HG03342 (cell line): ENCODE data around the gene BEX2.
"Not testable (repeated sequence)": the region's sequence is repeated elsewhere in the genome, so short reads cannot be mapped to it uniquely, and the experiment has no call there.

Experiments
- ATAC-seq: cut with Tn5 transposase; IDR thresholded peaks from one replicate; pipeline ENCODE4 v1.9.1; 2021; ENCODE audit warnings: mild to moderate bottlenecking, moderate library complexity; ENCODE audit not compliant: unreplicated experiment

The BEX2 gene

DNA sequence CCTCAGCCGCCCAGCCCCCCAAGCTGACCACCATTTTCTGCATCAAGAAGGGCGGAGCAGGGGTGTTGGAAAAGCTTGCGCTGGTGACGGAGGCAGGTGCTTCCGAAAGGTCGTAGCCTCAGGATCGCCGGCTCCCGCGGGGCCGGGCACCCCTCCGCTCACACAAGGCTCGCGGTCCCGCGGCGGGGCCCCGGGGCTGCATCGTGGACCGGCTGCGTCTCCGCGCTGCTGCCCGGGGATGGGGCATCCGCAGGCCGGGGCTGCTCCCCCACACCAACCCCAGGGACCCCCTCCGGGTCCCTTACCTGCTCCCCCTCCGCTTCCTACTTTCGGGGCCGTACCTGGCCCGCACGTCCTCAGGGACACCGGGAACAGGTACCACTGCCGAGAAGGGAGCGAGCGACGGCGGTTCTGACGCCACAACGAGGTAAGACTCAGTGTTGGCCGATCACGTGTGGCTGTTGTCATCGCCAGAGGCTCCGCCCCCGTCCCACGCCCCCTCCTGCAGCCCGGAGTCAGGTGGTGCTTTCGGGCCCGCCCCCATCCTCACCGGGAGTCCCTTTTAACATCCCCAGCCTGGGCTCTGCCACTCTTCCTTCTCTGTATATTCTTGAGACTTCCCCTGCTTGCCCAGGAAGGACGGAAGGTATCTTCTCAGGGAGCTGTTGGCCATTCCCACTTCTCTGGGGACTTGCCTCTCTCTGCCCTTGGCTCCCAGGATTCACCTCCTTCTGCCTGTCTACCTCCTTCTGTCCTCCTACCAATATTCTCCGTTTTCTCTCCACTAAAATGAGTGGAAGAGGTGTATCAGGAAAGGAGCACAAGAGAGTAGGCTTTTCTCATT is at the start of gene BEX2:
TSS of gene BEX2 (minus strand) at position 436 of the 844 bp plus-strand sequence. CDS start 1,014 bp downstream, outside the sequence.
- ATAC-seq, result peak; percentile 96

DNA sequence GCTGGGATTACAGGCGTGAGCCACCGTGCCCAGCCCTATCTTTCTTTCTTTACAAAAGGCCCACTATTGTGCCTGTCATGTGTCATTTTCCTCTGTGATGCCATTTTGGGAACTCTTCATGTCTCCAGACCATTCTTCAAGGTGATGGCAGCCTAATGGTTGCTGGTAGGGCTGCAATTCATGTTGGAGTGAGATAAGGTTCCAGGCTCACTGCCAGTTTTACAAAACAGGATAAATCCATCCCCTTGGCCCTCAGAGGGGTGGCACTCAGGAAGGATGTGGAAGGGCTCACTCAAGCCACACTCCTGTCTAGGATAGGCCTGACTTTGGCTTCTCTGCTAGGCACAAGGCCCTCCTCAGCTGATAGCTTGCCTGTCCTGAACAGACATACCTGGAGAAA is 49.3 kb upstream of the BEX2 start:
- ATAC-seq, result no peak

DNA sequence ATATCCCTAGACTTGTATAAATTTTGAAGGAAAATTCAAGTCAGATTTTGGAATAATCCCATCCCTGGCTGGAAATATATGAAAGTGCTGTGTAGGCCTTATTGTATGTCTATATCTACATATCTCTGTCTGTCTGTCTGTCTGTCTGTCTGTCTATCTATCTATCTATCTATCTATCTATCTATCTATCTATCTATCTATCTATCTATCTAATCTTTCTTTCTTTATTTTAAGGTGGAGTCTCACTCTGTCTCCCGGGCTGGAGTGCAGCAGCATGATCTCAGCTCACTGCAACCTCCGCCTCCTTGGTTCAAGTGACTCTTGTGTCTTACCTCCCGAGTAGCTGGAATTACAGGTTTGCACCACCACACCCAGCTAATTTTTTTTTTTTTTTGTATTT is 48.8 kb upstream of the BEX2 start:
- ATAC-seq, result not testable (repeated sequence)

DNA sequence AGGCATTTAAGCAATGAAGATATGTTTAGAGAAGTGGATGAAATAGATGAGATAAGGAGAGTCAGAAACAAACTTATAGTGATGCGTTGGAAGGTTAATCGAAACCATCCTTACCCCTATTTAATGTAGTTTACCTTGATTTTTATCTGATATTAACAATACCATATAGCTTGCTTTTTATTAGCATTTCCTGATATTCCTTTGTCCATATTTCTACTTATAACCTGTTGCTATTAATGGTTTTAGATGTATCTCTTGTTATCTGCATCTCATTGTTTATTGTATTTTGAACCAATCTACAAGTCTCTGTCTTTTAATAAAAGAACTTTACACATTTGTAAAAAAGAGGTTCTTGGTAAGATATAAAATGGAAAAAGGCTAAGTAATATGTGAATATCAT is 47.1 kb upstream of the BEX2 start:
- no peak for ATAC-seq

DNA sequence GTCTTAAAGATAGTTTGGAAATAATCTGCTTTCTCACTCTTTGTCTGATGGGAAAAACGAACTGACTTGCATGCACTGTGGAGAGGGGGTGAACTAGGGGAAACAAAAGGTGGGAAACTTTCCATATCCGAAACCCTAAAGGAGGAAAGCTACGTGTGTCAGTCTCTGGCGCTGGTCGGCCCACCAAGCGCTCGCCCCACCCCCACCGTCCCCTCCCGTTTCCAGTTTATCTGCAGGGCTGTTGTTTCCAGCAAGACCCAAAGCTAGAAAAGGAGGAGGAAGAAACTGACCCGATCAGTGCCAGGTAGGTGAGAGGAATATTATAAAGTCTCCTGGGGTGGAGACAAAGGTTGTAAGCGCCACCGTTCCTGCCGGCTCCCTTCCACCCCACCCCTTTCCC is 46.1 kb upstream of the BEX2 start:
- peak; percentile 19 for ATAC-seq

DNA sequence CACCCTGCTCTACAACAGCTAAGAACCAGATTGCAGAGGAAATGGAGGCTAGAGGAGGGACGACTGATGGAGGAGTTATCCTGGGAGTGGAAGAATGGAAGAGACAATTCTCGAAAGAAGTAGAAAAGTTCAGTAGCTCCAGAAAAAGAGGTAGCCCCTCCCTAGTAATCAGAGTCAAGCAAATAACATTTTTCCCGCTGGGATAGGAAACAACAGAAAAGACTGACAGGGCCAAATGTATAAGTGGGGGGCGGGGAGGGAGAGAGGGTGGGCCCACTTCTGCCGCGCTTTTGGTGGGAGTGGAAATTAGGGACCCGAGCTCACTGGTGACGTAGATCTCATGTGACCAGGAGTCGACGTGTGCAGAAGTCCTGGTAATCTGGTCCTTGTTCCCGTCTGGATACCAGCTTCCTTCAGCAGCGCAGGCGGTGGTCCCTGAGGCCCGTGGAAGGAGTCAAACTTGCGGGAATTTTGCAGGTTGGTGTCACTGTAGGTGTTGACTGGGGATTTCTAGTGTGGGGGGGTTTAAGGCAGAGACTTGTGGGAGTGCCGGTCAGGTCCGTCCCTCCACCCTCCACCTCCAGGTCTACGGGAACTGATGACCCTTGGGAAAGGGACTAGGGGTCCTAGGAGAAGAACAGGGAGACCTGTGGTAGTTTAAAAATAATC is 45.5 kb upstream of the BEX2 start, which contains the start of gene TCEAL9:
TSS of gene TCEAL9 (plus strand) at position 377 of the 669 bp plus-strand sequence. CDS start 1,179 bp downstream, outside the sequence.
- peak; percentile 60 for ATAC-seq

DNA sequence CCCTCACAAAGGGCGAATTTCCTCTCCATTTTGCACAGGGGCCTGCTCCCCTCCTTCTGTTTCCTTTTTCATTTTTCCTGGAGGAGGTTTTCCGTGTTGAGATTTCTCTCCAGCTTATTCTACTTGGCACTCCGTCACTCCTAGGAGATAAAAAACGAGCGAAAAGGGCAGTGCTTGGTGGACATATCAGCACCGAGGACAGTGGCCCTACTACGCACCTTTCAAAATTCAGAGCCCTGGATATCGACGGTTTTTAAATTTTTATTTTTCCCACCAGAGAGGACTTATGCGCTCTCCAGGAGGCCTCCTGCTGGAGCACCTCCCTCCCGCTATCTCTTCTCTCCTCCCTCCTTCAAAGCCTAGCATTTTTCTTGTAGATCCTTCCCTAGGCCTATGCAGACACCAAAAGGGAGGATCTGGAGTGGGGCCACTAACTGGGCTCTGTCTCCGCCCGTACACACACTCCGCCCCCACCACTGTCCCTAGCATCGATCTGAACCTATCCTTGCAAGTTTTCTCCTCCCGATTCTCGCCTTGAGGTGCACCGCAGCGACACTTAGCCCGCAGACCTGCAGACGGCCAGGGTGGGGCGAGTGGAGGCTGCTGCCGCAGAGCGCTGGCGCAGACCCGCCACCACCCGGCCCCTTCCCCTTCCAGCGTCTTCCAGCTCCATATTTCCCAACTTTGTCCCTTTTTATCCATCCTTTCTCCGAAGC is 37.0 kb upstream of the BEX2 start:
- ATAC-seq, result no peak

DNA sequence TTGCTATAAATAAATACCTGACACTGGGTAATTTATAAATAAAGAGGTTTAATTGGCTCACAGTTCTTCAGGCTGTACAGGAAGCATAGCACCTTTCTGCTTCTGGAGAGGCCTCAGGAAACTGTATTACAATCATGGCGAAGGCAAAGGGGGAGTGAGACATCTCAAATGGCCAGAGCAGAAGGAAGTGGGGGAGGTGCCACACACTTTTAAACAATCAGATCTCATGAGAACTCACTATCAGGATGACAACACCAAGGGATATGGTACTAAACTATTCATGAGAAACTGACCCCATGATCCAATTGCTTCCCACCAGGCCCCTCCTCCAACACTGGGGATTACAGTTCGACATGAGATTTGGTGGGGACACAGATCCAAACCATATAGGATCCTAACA is 33.8 kb upstream of the BEX2 start:
- ATAC-seq, result no peak

DNA sequence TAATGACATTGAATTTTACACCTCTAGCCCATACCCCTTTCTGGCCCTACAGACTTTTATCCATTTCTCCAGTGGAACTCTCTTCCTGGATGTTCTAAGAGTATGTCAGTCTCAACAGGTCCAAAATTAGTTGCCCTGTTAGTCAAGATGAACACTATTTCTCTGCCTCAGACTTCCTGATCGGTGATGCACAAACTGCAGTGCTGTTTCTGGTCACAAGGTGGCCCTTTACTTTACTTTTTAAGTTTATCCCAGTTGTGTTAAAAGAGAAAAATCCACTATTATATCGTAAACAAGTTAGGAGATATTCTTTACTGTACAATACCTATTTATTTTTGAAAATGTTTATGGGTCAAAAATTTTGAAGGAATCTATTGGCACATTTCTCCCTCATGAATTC is 32.3 kb upstream of the BEX2 start:
- no peak for ATAC-seq

DNA sequence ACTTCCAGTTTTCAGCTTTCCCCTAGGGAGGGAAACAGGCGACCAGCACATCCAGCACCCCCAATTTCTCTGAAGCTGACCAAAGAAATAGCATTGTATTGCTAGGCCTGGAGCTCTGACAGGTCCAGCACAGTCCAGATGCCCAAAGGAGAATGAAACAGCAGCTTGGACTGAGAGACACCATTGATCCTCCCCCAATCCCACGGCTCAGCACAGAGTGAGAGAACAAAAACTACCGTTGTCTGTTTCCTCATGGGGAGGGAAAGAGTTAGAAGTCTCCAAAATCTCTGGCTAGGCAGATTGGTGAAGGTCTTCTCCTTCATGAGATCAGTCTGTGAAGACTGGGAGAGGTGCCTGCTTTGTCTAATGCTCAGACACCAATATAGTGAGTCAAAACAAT is 27.9 kb upstream of the BEX2 start:
- ATAC-seq, result no peak

DNA sequence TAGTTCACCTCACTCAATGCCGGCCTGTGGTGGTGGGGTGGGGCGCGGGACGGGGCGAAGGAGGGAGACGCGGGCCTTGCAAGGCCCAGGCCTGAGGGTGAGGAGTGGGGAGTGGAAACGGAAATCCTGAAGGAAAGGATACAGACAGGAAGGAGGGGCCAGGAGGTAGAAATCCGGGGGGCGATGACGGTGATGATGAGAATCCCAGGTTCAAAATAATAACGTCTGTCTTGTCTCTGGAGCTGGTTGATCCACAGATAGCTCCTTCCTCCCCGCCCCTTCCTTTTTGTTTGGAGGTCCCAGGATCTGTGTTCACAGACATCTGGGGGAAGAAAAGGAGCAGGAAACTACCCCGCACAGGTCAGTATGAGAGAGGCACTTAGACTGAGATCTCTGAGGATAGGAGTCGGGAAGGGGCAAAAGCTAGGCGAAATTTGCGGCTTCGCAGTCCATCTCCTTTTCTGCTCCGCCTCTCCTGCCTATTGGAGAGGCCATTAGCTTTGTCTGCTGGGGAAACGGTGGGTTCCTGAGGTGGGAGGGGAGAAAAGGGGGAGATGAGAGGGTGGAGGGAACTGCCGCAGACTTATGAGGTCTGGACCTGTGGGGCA is 20.0 kb upstream of the BEX2 start:
- no peak for ATAC-seq

DNA sequence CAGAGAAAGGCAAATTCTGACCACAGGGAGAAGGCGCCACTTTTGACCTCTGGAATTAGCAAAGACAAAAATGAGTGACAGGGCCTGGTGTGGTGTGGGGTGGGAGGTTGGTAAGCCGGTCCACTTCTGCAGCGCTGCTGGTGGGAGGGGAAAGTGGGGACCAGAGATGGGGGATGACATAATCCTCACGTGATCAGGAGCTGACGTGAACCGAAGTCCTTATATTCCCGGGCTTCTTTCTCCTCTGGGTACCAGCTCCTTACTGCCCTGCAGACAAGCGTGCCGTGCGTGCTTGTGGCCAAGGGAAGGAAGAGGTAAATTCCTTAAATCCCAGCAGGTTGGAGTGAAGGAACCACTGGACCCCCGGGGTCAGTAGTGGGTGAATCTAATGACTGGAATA is 19.2 kb upstream of the BEX2 start, which contains the start of gene TCEAL7:
TSS of gene TCEAL7 (plus strand) at position 249 of the 400 bp plus-strand sequence. CDS start 1,165 bp downstream, outside the sequence.
- ATAC-seq, result no peak

DNA sequence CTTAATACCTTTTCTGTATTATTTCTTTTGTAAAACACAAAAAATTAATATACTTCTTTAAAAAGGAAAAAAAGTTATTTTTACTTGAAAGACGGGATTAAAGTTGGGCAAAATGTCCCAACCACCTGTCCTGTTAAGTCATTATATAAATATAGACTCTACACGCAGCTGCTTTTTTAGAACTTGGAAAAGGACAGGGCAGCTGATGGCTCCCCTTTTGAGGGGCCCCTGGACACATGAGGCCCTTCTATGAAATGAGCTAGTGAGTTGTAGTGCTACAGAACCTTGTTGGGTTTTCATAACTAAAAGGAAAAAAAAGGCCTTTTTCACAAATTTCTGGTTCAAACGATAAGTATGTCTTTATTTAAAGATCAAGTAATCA is 600 bp upstream of the BEX2 start:
- ATAC-seq, result no peak

DNA sequence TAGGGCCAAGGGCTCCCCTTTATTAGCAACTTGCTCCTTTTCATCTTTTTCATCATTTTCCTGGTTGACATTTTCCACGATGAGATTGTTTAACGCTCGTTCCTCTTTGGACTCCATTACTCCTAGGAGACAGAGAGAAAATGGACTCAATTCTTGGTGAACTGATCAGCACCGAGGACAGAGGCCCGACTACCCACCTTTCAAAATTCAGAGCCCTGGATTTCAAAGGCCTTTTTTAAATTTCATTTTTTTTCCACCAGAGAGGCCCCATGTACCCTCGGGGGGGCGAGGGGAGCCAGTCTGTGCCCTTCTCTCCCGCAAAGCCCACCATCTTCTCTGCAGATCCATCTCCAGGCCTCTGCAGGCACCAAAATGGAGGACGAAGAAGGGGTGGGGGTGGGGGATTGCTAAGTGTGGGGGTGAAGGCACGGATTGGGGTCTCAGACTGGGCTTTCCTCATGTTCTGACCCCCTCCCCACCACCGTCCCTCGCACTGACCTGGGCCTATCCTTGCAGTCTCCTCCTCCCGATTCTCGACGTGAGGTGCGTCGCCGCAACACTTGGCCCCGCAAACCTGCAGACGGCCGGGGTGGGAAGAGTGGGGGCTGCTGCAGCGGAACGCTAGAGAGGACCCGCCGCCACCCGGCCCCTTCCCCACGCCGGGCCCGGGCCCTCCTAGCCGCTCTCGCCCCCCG is 783 bp downstream of the BEX2 start:
- ATAC-seq, result peak; percentile 10

DNA sequence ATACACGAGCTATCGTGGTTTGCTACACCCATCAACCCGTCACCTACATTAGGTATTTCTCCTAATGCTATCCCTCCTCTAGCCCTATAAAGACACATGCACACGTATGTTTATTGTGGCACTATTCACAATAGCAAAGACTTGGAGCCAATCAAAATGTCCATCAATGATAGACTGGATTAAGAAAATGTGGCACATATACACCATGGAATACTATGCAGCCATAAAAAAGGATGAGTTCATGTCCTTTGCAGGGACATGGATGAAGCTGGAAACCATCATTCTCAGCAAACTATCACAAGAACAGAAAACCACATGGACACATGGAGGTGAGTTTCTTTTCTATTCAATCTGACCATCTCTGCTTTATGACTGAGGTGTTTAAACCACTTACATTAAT is 5.1 kb downstream of the BEX2 start:
- not testable (repeated sequence) for ATAC-seq

DNA sequence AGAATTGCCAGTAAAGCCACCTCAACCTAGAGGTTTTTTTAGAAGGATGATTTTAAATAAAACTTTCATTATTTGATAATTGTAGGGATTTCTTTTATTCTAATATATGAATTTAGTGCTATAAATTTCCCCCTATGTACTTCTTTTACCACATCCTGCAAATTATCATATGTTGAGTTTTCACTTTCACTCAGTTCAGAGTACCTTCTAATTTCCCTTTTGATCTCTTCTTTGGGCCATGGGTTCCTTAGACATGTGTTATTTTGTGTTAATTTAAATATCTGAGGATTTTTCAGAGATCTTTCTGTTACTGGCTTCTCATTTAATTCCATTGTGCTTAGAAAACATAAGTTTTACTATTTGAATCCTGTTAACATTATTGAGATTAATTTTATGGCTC is 6.1 kb downstream of the BEX2 start:
- ATAC-seq, result no peak

DNA sequence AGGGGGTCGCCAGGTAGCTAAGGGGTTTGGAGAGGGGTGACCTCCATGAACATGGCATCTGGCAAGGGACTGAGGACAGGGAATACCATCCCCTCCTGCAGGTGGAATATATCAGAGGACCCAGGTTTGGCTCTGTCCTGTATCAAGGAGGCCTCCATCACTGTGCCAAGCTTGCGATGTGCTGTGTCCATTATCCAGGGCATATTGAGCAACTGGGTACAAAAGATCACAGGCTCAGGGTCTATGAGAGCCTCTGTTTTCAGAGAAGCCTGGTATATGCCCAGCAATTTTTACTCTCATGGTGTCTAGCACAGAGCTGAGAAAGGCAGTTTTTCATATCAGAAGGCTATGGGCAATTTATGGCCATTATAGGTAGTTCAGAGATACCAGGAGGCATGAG is 17.7 kb downstream of the BEX2 start:
- ATAC-seq, result no peak

DNA sequence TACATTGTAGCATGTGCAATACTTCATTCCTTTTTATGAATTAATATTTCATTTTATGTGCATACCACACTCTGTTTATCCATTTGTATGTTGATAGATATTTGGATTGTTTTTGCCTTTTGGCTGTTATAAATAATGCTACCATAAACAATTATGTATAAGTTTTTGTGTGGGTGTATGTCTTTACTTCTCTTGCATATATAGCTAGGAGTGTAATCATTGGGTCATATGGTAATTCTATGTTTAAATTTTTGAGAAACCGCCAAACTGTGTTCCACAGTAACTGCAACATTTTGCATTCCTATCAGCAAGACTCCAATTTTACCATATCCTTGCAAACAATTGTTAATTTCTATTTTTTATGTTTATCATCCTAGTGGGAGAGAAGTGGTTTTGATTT is 31.2 kb downstream of the BEX2 start:
- no peak for ATAC-seq

DNA sequence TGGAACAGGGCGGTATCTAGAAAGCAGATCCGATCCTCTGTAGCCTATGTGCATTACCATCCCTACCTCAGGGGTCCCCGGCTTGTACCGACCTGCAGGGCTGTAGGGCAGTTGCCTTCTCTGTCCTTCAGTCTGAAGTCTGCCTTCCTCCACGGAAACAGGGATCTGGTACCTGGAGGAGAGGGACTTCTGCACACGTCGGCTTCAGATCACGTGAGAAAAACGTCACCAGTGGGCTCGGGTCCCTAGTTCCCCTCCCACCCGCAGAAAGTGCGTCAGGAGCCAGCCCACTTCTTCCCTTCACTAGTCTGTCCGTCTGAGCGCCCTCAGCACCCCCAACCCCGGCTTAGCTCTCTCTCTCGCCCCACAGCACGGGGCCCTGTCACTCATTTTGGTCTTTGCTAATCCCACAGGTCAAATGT is 34.2 kb downstream of the BEX2 start, which contains the start of gene TCEAL5:
TSS of gene TCEAL5 (minus strand) at position 170 of the 422 bp plus-strand sequence. CDS start 2,187 bp downstream, outside the sequence.
- no peak for ATAC-seq

DNA sequence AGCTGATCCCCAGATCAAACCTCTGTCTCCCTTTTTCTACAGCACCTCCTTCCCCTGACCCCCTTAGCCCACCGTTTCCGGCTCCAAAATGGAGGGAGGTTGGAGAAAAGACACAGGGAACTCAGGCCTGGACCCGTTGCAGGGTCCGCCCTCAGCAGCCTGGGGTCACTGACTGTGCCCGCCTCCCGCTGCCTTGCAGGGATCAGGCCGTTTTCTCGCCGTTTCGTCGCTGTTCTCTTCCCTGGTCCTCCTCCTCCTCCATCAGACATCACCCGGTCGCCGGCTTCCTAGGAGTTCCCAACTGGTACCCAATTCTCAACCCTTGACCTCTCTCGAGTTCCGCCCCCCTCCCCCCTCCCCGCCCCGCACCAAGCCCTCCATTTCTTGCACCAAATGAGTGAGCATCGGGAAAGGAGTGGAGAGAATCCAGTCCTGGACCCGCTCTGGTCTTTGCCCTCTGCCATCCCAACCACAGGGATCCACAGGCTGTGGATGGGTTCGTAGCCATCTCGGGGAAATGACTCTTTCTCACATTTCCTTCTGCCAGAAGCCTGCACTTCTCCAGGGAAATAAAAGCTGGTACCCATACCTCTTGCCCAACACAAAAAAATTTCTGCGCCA is 34.7 kb downstream of the BEX2 start:
- no peak for ATAC-seq
